ENCODE results near the gene TMEM233.
"Not testable (repeated sequence)": the region's sequence is repeated elsewhere in the genome, so short reads cannot be mapped to it uniquely, and the experiment has no call there.

TMEM233 gene

DNA sequence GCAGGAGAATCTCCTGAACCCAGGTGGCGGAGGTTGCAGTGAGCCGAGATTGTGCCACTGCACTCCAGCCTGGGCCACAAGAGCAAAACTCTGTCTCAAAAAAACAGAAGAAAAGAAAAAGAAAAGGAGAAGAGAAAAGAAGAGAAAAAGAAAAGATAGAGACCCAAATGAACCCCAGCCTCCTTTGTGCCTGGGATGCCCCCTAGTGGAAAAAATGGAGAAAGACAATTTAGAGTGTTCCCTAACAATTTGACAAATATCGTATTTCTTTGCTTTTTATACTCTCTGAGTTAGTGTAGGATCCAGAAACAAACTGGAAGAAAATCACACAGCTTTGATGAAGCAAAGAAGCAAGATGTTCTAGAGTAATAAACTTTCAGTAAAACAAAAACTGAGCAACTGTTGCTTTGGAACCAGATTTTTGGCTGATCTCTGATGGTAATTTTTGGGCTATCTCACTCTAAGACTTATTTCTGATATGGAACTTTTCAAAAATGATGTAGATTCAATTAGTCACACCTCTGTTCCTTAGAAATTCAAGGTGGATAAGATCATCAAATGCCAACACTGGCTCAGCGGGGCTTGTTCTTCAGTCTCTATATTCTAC is 55.7 kb downstream of the TMEM233 start:
- no peak for DNase-seq
- Mint-ChIP-seq H3K4me1 (no peaks in the 10 kb centered on the region), H3K36me3 (ENCODE audit: low read depth) (no peaks in the 10 kb centered on the region), H3K9me3 (peaks cover 35% of the 10 kb centered on the region), H3K27me3 (ENCODE audit: low read depth, poor library complexity) (peaks cover 7% of the 10 kb centered on the region), H3K4me3 (no peak overlapping the region), H3K27ac (no peak overlapping the region)
- TF ChIP-seq CTCF (IDR thresholded peaks at IDR 0.05): peak; percentile 69

DNA sequence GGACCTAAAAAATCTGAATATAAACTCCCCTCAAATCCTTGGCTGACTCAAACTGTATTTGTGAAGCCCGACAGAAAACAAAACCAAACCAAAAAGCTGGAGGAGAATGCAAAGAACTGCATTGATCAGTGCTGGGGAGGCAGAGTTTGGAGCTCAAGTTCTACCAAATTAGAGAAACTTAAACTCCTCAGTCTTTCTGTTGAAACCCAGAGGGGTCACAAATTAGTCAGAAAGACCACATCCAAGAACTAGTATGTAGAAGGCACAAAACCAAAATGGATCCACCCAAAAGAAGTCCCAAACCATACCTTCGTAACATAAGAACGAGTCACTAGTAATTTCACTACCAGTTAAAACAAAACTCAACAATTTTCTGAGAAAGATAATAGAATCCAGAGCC is 59.1 kb downstream of the TMEM233 start:
- TF ChIP-seq CTCF (IDR thresholded peaks at IDR 0.05): no peak
- peaks cover 13% of the 10 kb centered on the region for H3K27me3 Mint-ChIP-seq (ENCODE audit: low read depth, poor library complexity)
- no peak overlapping the region for H3K27ac Mint-ChIP-seq
- DNase-seq: no peak
- no peak overlapping the region for H3K4me3 Mint-ChIP-seq
- no peaks in the 10 kb centered on the region for H3K4me1 Mint-ChIP-seq
- peaks cover 34% of the 10 kb centered on the region for H3K9me3 Mint-ChIP-seq
- no peaks in the 10 kb centered on the region for H3K36me3 Mint-ChIP-seq (ENCODE audit: low read depth)

- H3K36me3 Mint-ChIP-seq (ENCODE audit: low read depth); H3K4me3 Mint-ChIP-seq; H3K4me1 Mint-ChIP-seq; H3K27ac Mint-ChIP-seq; DNase-seq: not testable (repeated sequence)
- peaks cover 20% of the 10 kb centered on the region for H3K27me3 Mint-ChIP-seq (ENCODE audit: low read depth, poor library complexity)
- H3K9me3 Mint-ChIP-seq: peaks cover 27% of the 10 kb centered on the region
These were observed 63.4 kb downstream of the TMEM233 start for GRCh38 chr12:119657001-119657400.

GRCh38 chr12:119658166-119658565 is 64.6 kb downstream of the TMEM233 start:
- not testable (repeated sequence) for H3K4me3 Mint-ChIP-seq; H3K4me1 Mint-ChIP-seq; DNase-seq; H3K36me3 Mint-ChIP-seq (ENCODE audit: low read depth); H3K27ac Mint-ChIP-seq
- Mint-ChIP-seq H3K27me3 (ENCODE audit: low read depth, poor library complexity) (peaks cover 31% of the 10 kb centered on the region), H3K9me3 (peaks cover 15% of the 10 kb centered on the region)

DNA sequence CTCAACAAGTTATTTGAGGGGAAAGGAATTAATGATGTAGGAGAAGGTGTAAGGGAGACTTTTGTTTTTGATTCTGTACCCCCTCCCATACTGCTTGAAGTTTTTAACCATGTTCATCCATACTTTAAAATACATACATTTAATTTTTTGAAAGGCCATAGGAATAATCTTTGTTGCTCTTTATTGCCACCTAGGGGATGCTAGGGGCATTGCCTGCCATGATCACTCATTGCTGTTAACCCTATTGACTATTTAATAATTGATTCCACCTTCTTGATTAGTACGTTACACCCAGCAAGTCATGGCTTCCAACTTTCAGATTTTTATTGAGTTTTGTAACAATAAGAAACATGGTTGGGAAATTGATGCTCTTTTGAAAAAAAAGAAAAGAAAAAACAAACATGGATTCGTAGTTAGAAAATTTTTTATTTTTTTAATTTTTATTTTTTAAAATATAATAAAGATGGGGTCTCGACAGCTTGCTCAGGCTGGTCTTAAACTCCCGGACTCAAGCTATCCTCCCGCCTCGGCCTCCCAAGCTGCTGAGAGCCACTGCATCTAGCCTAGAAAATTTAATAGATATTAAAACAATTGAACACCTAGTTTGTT is 65.8 kb downstream of the TMEM233 start:
- peak; percentile 92 for TF ChIP-seq CTCF (IDR thresholded peaks at IDR 0.05)
- H3K9me3 Mint-ChIP-seq: peaks cover 3% of the 10 kb centered on the region
- peaks cover 5% of the 10 kb centered on the region for H3K4me1 Mint-ChIP-seq
- peak; percentile 54 for DNase-seq
- H3K4me3 Mint-ChIP-seq: no peak overlapping the region
- no peaks in the 10 kb centered on the region for H3K36me3 Mint-ChIP-seq (ENCODE audit: low read depth)
- peaks cover 27% of the 10 kb centered on the region for H3K27me3 Mint-ChIP-seq (ENCODE audit: low read depth, poor library complexity)
- H3K27ac Mint-ChIP-seq: no peak overlapping the region

GRCh38 chr12:119660076-119660475 is 66.5 kb downstream of the TMEM233 start:
- Mint-ChIP-seq H3K27ac (no peak overlapping the region), H3K4me3 (no peak overlapping the region), H3K27me3 (ENCODE audit: low read depth, poor library complexity) (peaks cover 27% of the 10 kb centered on the region), H3K9me3 (no peaks in the 10 kb centered on the region), H3K4me1 (peaks cover 5% of the 10 kb centered on the region), H3K36me3 (ENCODE audit: low read depth) (no peaks in the 10 kb centered on the region)
- no peak for DNase-seq
- no peak for TF ChIP-seq CTCF (IDR thresholded peaks at IDR 0.05)

DNA sequence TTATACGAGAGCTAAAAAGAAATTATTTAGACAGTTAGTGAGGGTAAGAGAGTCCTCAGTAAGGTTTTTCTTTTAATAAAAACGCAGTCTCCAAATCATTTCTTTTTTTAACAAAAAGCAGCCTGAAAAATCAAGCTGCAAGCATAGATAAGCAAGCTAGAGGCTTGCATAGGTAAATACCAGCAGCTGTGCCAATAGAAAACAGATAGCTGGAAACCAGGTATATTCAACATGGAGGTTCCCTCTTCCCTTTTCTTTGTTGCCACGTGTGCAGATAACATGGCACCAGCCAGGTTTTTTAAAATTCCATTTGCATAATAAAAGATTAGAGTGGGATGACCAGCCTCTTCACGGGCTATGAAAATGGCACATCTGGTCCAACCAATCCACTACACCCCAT is 68.3 kb downstream of the TMEM233 start:
- Mint-ChIP-seq H3K27ac (no peak overlapping the region), H3K36me3 (ENCODE audit: low read depth) (no peaks in the 10 kb centered on the region), H3K27me3 (ENCODE audit: low read depth, poor library complexity) (peaks cover 27% of the 10 kb centered on the region), H3K4me3 (no peak overlapping the region), H3K9me3 (no peaks in the 10 kb centered on the region), H3K4me1 (peaks cover 5% of the 10 kb centered on the region)
- TF ChIP-seq CTCF (IDR thresholded peaks at IDR 0.05): no peak
- DNase-seq: no peak
